Chondrocyte (in vitro differentiated cells): ENCODE results near the gene TEDC2. TPM values are rescaled to one million over a fixed set of nuclear protein-coding genes. Genes with fewer than 3 reads are reported as not detected.

Experiments used
- DNase-seq: peaks from one replicate; pipeline ENCODE4 v3.0.0; 2021; ENCODE audit warnings: mixed read lengths, low spot score
- H3K27ac Mint-ChIP-seq: one replicate; pipeline ENCODE4 v1.8.0; 2021; ENCODE audit warnings: mild to moderate bottlenecking, moderate library complexity, mixed read lengths; ENCODE audit not compliant: unreplicated experiment
- H3K27me3 Mint-ChIP-seq: 2 replicates; pipeline ENCODE4 v1.8.0; 2021; ENCODE audit warnings: low read depth, mixed read lengths
- H3K36me3 Mint-ChIP-seq: 2 replicates; pipeline ENCODE4 v1.8.0; 2021; ENCODE audit warnings: low read depth, mixed read lengths
- H3K4me1 Mint-ChIP-seq: 2 replicates; pipeline ENCODE4 v1.8.0; 2021; ENCODE audit warnings: low read depth, mild to moderate bottlenecking, mixed read lengths
- H3K4me3 Mint-ChIP-seq: one replicate; pipeline ENCODE4 v1.8.0; 2021; ENCODE audit warnings: mild to moderate bottlenecking, moderate library complexity, mixed read lengths; ENCODE audit not compliant: unreplicated experiment
- H3K9me3 Mint-ChIP-seq: 2 replicates; pipeline ENCODE4 v1.8.0; 2021; ENCODE audit warnings: low read depth, mixed read lengths
- CTCF ChIP-seq: fragments of 200-600 bp; sonication (generic); IDR thresholded peaks from 2 replicates; pipeline ENCODE4 v1.5.0; 2021; ENCODE audit warnings: antibody characterized with exemption, mild to moderate bottlenecking, moderate library complexity
- total RNA-seq: library from RNA; stranded (reverse); gene quantifications from 3 replicates; pipeline ENCODE4 v1.2.1, GENCODE V29; 2021

The TEDC2 gene
- total RNA-seq, 1 donor from 2014 or later: 3.9 TPM

GRCh38 chr16:2499890-2500429 lies 40.1 kb downstream of the TEDC2 start:
- Mint-ChIP-seq H3K9me3 (no peaks in the 10 kb centered on the region), H3K27ac (no peak overlapping the region), H3K4me3 (no peak overlapping the region), H3K27me3 (no peaks in the 10 kb centered on the region), H3K36me3 (peaks cover 2% of the 10 kb centered on the region), H3K4me1 (peaks cover 18% of the 10 kb centered on the region)
- TF ChIP-seq CTCF: no peak
- DNase-seq: no peak

GRCh38 chr16:2500430-2500917 lies 40.6 kb downstream of the TEDC2 start:
- no peak for TF ChIP-seq CTCF
- Mint-ChIP-seq H3K36me3 (peaks cover 2% of the 10 kb centered on the region), H3K4me3 (no peak overlapping the region), H3K9me3 (no peaks in the 10 kb centered on the region), H3K27me3 (no peaks in the 10 kb centered on the region), H3K4me1 (peaks cover 18% of the 10 kb centered on the region), H3K27ac (no peak overlapping the region)
- no peak for DNase-seq

DNA sequence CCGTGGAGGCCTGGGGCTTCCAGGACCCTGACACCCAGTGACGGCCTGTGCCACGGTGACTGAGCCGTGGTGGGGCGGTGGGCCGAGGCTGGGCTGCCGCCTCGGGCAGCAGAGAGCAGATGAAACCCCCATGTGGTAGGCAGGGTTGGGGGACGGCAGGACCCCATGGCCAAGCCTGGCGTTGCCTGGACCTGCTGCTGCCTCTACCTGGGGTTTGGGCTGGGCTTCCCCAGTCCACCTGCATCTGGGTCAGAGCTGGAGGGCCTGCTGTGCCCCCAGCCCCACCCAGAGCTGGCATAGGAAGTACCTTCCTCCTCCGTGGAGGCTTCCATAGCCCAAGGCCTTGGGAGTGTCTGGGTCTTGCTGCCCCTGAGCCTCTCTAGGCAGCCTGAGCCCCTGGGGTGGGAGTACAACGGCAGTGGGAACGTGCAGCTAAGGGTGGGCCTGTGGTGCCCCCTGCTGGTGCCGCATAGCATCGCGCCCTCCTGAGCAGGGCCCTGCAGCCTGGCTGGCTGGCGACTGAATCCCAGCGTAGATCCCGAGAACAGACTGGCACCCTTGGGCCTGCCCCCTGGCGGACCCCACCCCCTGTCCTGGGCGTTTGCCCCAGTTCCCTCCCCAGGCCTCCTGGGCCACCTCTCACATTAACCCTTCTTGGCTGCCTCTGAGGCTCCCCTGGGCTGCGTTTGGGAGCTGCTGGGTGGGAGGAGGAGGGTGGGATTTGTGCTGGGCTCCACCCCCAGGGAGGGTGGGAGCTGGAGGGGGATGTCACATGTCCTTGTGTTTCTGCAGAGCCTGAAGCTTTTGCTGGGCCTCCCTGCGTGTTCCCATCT lies 41.2 kb downstream of the TEDC2 start:
- no peaks in the 10 kb centered on the region for H3K9me3 Mint-ChIP-seq
- no peak for DNase-seq
- no peak overlapping the region for H3K4me3 Mint-ChIP-seq
- peaks cover 2% of the 10 kb centered on the region for H3K36me3 Mint-ChIP-seq
- H3K27me3 Mint-ChIP-seq: no peaks in the 10 kb centered on the region
- peak; percentile 97 for TF ChIP-seq CTCF
- no peak overlapping the region for H3K27ac Mint-ChIP-seq
- peaks cover 18% of the 10 kb centered on the region for H3K4me1 Mint-ChIP-seq

DNA sequence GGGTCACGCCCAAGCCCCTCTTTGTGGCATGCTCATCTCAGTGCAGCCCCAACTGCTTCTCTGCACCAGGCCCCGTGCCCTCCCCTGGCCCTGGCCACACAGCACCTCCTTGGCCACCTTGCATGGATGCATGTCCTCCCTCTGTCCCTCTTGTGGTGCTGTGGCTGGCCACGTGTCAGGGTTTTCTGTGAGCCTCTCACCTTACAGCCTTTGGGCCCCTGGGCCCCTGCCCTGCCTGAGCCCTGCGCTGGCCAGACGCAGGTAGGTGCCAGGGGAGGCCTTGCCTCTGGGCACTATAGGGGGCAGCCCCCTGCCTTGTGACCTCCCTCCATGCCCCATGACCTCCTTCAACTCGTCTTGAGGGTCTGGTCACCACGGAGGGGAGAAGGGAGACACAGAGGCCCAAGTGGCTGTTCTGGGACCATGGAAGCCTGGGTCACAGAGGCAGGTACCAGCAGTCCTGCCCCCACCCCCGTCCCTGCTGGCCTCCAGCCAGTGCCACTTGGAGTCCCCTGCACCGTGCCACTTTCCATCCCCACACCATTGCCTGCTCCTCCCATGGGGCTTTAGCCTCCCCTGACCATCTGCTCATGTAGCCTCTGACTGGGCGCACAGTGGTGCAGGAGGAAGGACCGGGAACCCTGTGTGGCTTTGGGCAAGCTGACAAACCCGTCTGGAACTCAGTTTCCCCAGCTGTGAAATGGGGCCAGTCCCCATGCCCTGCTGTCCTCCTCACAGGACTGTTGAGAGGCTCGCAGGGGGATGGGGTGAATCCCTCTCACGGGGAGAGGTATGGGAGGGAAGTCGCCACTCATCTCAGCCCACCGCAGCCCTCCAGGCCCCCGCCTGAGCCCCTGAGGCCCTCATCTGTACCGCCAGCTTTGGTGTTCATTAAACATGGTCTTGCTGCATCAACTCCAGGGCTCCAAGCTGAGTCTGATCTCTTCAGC lies 42.3 kb downstream of the TEDC2 start:
- no peaks in the 10 kb centered on the region for H3K27me3 Mint-ChIP-seq
- H3K27ac Mint-ChIP-seq: peak overlapping the region; percentile 79

More for the DNA sequence above, 42.3 kb downstream of the TEDC2 start:
- Mint-ChIP-seq H3K4me1 (peaks cover 18% of the 10 kb centered on the region), H3K9me3 (no peaks in the 10 kb centered on the region), H3K36me3 (no peaks in the 10 kb centered on the region), H3K4me3 (no peak overlapping the region)
- no peak for DNase-seq
- no peak for TF ChIP-seq CTCF
